CD8-positive, alpha-beta memory T cell (primary cell): Measurements from ENCODE around the gene CIB2. TPM values are rescaled to one million over a fixed set of nuclear protein-coding genes. Genes with fewer than 3 reads are reported as not detected.
A peak's percentile ranks its signal among the peaks of the same experiment; 100 is the strongest.

Experiments used
- CTCF ChIA-PET: fragments of 350-600 bp; sonication (Branson Sonifier 250); formaldehyde crosslinking; loops from one replicate; lab custom pipeline; 2021; ENCODE audit warnings: antibody characterized with exemption; lab: Charles Lee
- POLR2A ChIA-PET: fragments of 350-600 bp; sonication (Branson Sonifier 250); formaldehyde crosslinking; loops from one replicate; lab custom pipeline; 2021; ENCODE audit warnings: antibody characterized with exemption; lab: Charles Lee
- DNase-seq, 5 donors: peaks; one replicate each; pipeline versions ENCODE4 v3.0.0 to v3.0.0-alpha.2; 2020 to 2022; ENCODE audit warnings: mixed read lengths in 1 of 5
- H3K27ac ChIP-seq: one replicate; pipeline ENCODE4 v1.7.0; 2013; ENCODE audit warnings: low read depth, mild to moderate bottlenecking, low read length, moderate library complexity
- H3K27me3 ChIP-seq: 2 replicates; pipeline ENCODE4 v1.7.0; 2013; ENCODE audit warnings: low read length, mild to moderate bottlenecking; ENCODE audit not compliant: insufficient read depth, poor library complexity, severe bottlenecking
- H3K36me3 ChIP-seq: 2 replicates; pipeline ENCODE4 v1.7.0; 2013; ENCODE audit warnings: mild to moderate bottlenecking, low read length, moderate library complexity; ENCODE audit not compliant: insufficient read depth
- H3K4me1 ChIP-seq: 2 replicates; pipeline ENCODE4 v1.7.0; 2013; ENCODE audit warnings: mild to moderate bottlenecking, low read length, moderate library complexity; ENCODE audit not compliant: insufficient read depth
- H3K4me3 ChIP-seq: 2 replicates; pipeline ENCODE4 v1.7.0; 2013; ENCODE audit warnings: mild to moderate bottlenecking, low read length
- H3K9me3 ChIP-seq: 2 replicates; pipeline ENCODE4 v1.7.0; 2013; ENCODE audit warnings: mild to moderate bottlenecking, low read length
- H3K27ac Mint-ChIP-seq, 8 donors: one replicate each; pipeline ENCODE4 v1.8.0; 2020 to 2021; ENCODE audit warnings: mixed read lengths in 8 of 8, mild to moderate bottlenecking in 6 of 8, inconsistent platforms in 3 of 8, moderate library complexity in 3 of 8
- H3K27me3 Mint-ChIP-seq, 2 donors: one replicate each; pipeline ENCODE4 v1.8.0; 2020 to 2021; ENCODE audit warnings: mixed read lengths in 2 of 2, mild to moderate bottlenecking in 1 of 2, moderate library complexity in 1 of 2
- H3K36me3 Mint-ChIP-seq, 3 donors: one replicate each; pipeline ENCODE4 v1.8.0; 2020 to 2021; ENCODE audit warnings: mixed read lengths in 3 of 3, inconsistent platforms in 1 of 3, mild to moderate bottlenecking in 1 of 3
- H3K4me1 Mint-ChIP-seq, 3 donors: one replicate each; pipeline ENCODE4 v1.8.0; 2020 to 2021; ENCODE audit warnings: mixed read lengths in 3 of 3, inconsistent platforms in 1 of 3, mild to moderate bottlenecking in 1 of 3
- H3K4me3 Mint-ChIP-seq, 7 donors: one replicate each; pipeline ENCODE4 v1.8.0; 2020 to 2021; ENCODE audit warnings: mixed read lengths in 7 of 7, mild to moderate bottlenecking in 6 of 7, moderate library complexity in 4 of 7, inconsistent platforms in 2 of 7
- H3K9me3 Mint-ChIP-seq, 5 donors: one replicate each; pipeline ENCODE4 v1.8.0; 2020 to 2022; ENCODE audit warnings: mixed read lengths in 5 of 5, mild to moderate bottlenecking in 3 of 5, moderate library complexity in 2 of 5, inconsistent platforms in 1 of 5
- polyA plus RNA-seq: library from polyadenylated mRNA; unstranded; fragments of 300-500 nt; fragmentation: Illumina TruSeq; gene quantifications from one replicate; pipeline ENCODE4 v1.2.3, GENCODE V29; 2021
- total RNA-seq, 2 experiments: library from RNA; stranded (reverse); gene quantifications; one replicate each; pipeline ENCODE4 v1.2.3, GENCODE V29; 2021

The CIB2 gene
- total and polyA plus RNA-seq, 3 experiments from 2014 or later, result 2.0 to 2.3 (median 2.1) TPM

DNA sequence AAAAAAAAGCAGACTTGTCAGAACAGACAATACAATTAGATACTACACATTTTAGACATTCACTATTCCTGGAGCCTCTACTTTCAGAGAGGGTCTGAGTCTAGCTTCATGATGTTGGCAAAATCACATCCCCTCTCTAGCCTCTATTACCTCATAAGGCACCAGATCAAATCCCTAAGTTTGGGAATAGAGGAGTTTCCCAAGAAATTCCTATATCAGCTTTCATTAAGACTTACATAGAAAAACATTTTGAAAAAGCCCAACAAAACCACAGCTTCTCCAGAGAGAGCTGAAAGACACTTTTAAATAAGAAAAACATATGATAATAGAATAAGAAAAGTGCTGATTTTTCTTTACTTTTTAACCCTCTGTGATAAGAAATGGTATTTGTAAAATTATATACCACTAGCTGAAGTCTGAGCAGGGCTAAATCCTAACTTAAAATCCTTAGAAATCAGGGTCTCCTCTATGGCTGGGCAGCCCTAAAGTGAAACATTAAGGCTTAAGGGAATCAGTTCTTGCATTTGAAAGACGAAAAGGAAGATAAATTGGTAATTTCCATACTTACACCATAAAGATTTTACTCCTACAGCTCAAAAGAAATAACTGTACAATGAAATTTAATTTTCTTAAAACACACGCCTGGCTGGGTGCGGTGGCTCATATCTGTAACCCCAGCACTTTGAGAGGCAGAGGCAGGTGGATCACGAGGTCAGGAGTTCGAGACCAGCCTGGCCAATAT is 58.0 kb downstream of the CIB2 start:
- peaks cover 51 to 62% (median 55%) of the 10 kb centered on the region in 3 donors for H3K4me1 Mint-ChIP-seq
- ChIA-PET CTCF (interaction anchor here (0.8 to 3.3 kb wide), 7 partner anchors 14 to 54 kb away, joined by 3 to 15 read pairs (median 4); no protein-coding TSS in a partner anchor), POLR2A (interaction anchor here (1.2 to 3.6 kb wide), 2 partner anchors 23 to 39 kb away, joined by 3 to 9 read pairs; no protein-coding TSS in a partner anchor)
- no peaks in the 10 kb centered on the region for H3K9me3 ChIP-seq
- H3K9me3 Mint-ChIP-seq, result no peaks in the 10 kb centered on the region
- H3K4me3 ChIP-seq, result peak overlapping the region; percentile 8
- H3K4me3 Mint-ChIP-seq, result peak overlapping the region; percentile 29 to 79 (median 61)
- H3K36me3 ChIP-seq, result no peaks in the 10 kb centered on the region
- no peak overlapping the region for H3K27ac ChIP-seq
- no peaks in the 10 kb centered on the region for H3K27me3 ChIP-seq
- H3K4me1 ChIP-seq, result peaks cover 71% of the 10 kb centered on the region
- H3K27ac Mint-ChIP-seq, result peak overlapping the region; percentile 64 to 95 (median 82)
- H3K27me3 Mint-ChIP-seq, result peaks cover 0 to 1% of the 10 kb centered on the region in 2 donors
- no peak for DNase-seq
- H3K36me3 Mint-ChIP-seq, result peaks cover 0 to 21% (median 5%) of the 10 kb centered on the region in 3 donors

DNA sequence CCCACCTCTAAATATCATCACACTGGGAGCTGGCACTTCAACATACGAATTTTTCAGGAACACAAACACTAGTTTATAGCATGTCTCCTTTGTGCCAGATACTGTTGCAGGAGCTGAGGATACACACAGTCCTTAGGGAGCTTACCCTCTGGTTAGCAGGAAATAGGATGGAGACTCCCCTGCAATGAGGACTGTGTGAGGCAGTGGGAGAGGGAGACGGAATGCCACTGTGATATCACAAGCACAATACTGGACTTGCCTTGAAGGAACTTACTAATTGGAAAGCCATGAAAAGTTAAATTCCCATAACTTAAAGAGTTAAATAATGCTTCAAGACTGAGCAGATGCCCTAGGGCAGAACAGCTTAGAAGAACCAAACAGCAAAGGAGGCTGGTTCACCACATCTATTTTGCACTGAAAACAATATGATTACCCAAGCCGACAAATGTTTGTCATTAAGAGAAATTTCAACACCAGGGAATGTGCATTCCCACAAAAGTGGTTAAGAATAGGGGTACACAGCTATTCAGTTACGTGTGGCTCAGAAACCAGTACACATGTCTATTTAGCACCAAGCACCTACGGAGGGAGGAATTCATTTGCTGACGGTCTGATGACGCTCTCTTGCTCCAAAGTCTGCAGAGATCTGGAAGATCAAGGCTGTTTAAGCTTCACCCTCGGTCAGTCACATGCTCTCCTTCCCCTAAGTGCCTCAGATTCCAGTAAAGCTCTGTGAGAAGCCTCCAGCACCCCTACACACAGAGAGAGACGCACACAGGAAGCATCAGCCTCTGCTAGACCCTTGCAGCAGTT is 59.0 kb downstream of the CIB2 start:
- Histone ChIP-seq H3K27me3 (no peaks in the 10 kb centered on the region), H3K27ac (peak overlapping the region; percentile 3), H3K36me3 (no peaks in the 10 kb centered on the region), H3K9me3 (no peaks in the 10 kb centered on the region), H3K4me1 (peaks cover 75% of the 10 kb centered on the region), H3K4me3 (peak overlapping the region; percentile 8)
- peak in 2 of 5 donors; percentile 53 to 65 for DNase-seq
- Mint-ChIP-seq H3K4me1 (peaks cover 47 to 57% (median 50%) of the 10 kb centered on the region in 3 donors), H3K36me3 (peaks cover 0 to 19% (median 5%) of the 10 kb centered on the region in 3 donors), H3K4me3 (peak overlapping the region; percentile 13 to 79 (median 61)), H3K27me3 (peaks cover 0 to 1% of the 10 kb centered on the region in 2 donors), H3K9me3 (no peaks in the 10 kb centered on the region), H3K27ac (peak overlapping the region; percentile 24 to 95 (median 82))
- ChIA-PET POLR2A (interaction anchor here (1.2 to 3.6 kb wide), 2 partner anchors 22 to 38 kb away, joined by 3 to 9 read pairs; no protein-coding TSS in a partner anchor), CTCF (interaction anchor here (0.8 to 3.3 kb wide), 7 partner anchors 13 to 53 kb away, joined by 3 to 15 read pairs (median 4); no protein-coding TSS in a partner anchor)

DNA sequence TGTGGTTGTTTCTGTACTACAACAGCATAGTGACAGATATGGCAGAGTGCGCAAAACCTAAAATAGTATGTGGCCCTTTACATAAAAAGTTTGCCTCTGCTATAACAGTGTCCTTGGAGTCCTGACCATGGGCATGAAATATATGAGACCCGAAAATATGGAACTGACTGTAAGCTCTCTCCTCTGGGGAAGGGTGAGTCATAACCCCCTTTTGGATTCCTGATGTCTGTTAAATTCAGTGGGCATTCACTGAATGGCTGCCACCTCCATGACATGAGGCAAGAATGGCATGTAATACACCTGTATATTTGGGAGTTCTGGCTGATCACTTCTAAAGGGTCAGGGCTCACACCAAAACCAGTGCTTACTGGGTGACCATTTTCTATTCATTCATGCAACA is 59.9 kb downstream of the CIB2 start:
- Histone ChIP-seq H3K27ac (no peak overlapping the region), H3K9me3 (no peaks in the 10 kb centered on the region), H3K27me3 (no peaks in the 10 kb centered on the region), H3K4me1 (peaks cover 83% of the 10 kb centered on the region), H3K36me3 (no peaks in the 10 kb centered on the region), H3K4me3 (no peak overlapping the region)
- H3K27ac Mint-ChIP-seq, result peak overlapping the region; percentile 24 to 95 (median 84)
- peaks cover 0 to 1% of the 10 kb centered on the region in 2 donors for H3K27me3 Mint-ChIP-seq
- CTCF ChIA-PET, result interaction anchor here (1.5 to 5.1 kb wide), 6 partner anchors 9 to 37 kb away, joined by 4 to 31 read pairs (median 12); no protein-coding TSS in a partner anchor
- H3K36me3 Mint-ChIP-seq, result peaks cover 0 to 14% (median 5%) of the 10 kb centered on the region in 3 donors
- POLR2A ChIA-PET, result interaction anchor here (1.0 to 3.6 kb wide), 2 partner anchors 9 to 21 kb away, joined by 3 to 9 read pairs; no protein-coding TSS in a partner anchor
- peaks cover 43 to 53% (median 49%) of the 10 kb centered on the region in 3 donors for H3K4me1 Mint-ChIP-seq
- no peak for DNase-seq
- H3K4me3 Mint-ChIP-seq, result peak overlapping the region in 4 of 7 donors; percentile 16 to 73 (median 35)
- no peaks in the 10 kb centered on the region for H3K9me3 Mint-ChIP-seq

DNA sequence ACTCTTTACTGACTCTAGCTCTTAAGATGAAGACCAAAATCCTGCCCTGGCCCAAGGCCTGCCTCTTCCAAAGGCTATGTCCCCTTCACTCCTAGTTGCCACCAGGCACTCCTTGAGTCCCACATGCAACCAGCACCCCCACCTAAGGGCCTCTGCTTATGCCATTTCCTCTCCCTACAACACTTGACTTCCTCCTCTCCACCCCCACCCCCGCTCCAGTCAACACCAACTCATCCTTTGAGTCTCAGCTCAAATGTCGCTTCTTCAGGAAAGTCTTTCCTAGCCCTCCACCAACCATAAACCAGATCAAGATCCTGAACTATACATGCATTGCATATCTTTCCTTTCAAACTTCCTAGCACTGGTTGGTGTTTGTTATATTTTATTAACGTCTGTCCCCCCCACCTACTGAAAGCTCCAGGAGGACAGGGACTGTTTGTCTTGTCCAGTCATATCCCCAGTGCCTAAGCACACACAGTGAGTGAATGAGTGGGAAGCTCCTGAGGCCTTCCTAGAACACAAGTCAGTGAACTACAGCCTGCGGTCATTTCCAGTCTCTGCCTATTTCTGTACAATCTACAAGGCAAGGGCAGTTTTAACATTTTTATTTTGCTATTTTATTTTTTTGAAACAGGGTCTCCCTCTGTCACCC is 61.1 kb downstream of the CIB2 start:
- Mint-ChIP-seq H3K36me3 (peaks cover 0 to 13% (median 5%) of the 10 kb centered on the region in 3 donors), H3K4me1 (peaks cover 31 to 41% (median 37%) of the 10 kb centered on the region in 3 donors), H3K4me3 (peak overlapping the region in 4 of 7 donors; percentile 66 to 86 (median 84)), H3K9me3 (no peaks in the 10 kb centered on the region), H3K27ac (peak overlapping the region in 1 of 8 donors; percentile 95), H3K27me3 (peaks cover 0 to 1% of the 10 kb centered on the region in 2 donors)
- DNase-seq, result no peak
- Histone ChIP-seq H3K27ac (no peak overlapping the region), H3K27me3 (no peaks in the 10 kb centered on the region), H3K4me3 (peak overlapping the region; percentile 43), H3K9me3 (no peaks in the 10 kb centered on the region), H3K36me3 (no peaks in the 10 kb centered on the region), H3K4me1 (peaks cover 83% of the 10 kb centered on the region)
- CTCF ChIA-PET, result interaction anchor here (1.0 to 5.8 kb wide), 10 partner anchors 8 to 85 kb away, joined by 3 to 31 read pairs (median 4); no protein-coding TSS in a partner anchor
- POLR2A ChIA-PET, result interaction anchor here (0.5 to 3.0 kb wide), 6 partner anchors 12 to 1022 kb away, joined by 3 to 16 read pairs (median 7); no protein-coding TSS in a partner anchor

DNA sequence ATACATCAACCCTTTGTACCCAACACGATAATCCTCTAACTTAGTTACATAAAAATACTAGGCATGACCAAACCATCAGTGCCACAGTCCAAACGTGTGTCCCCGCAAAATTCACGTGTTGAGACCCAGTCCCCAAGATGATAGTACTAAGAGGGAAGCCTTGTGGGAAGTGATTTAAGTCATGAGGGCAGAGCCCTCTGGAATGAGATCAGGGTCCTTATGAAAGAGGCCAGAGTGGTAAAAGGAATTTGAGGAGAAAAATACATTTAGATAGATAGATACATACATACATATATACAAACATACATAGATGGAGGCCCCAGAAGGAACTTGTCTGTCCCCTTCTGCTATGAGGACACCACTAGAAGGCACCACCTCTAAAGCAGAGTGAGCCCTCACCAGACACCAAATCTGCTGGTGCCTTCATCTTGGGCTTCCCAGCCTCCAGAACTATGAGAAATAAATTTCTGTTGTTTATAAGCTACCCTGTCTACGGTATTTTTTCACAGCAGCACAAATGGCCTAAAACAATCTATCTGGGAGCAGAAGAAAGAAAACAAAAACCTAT is 61.7 kb downstream of the CIB2 start:
- Histone ChIP-seq H3K4me3 (peak overlapping the region; percentile 56), H3K4me1 (peaks cover 90% of the 10 kb centered on the region), H3K9me3 (no peaks in the 10 kb centered on the region), H3K27me3 (no peaks in the 10 kb centered on the region), H3K36me3 (no peaks in the 10 kb centered on the region), H3K27ac (peak overlapping the region; percentile 49)
- Mint-ChIP-seq H3K4me1 (peaks cover 27 to 35% (median 34%) of the 10 kb centered on the region in 3 donors), H3K27ac (peak overlapping the region in 1 of 8 donors; percentile 95), H3K4me3 (peak overlapping the region in 4 of 7 donors; percentile 66 to 86 (median 84)), H3K9me3 (no peaks in the 10 kb centered on the region), H3K27me3 (peaks cover 0 to 1% of the 10 kb centered on the region in 2 donors), H3K36me3 (peaks cover 0 to 11% (median 4%) of the 10 kb centered on the region in 3 donors)
- no peak for DNase-seq
- POLR2A ChIA-PET, result interaction anchor here (0.5 to 3.0 kb wide), 8 partner anchors 8 to 1021 kb away, joined by 3 to 16 read pairs (median 6); partner anchors contain the start of gene TBC1D2B
- CTCF ChIA-PET, result interaction anchor here (0.7 to 5.8 kb wide), 16 partner anchors 8 to 111 kb away, joined by 3 to 31 read pairs (median 4); no protein-coding TSS in a partner anchor

DNA sequence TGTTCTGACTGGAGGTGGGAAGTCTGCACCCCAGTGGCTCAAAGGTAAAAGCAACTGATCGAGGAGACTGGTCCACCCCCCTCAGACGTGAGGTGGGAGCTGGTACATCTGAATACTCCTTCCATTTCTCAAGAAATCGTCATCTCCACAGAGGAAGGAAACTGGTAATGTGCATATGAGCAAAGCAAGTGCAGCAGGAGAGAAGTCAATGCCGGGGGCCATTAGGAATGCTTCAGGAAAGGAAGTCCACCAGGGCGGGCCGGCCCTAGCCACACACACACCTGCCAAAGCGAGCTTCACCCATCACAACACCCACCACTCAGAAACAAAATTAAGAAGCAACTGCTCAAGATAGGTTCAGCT is 62.2 kb downstream of the CIB2 start:
- H3K27ac ChIP-seq, result peak overlapping the region; percentile 49
- ChIA-PET CTCF (interaction anchor here (0.7 to 5.8 kb wide), 13 partner anchors 9 to 110 kb away, joined by 3 to 31 read pairs (median 4); no protein-coding TSS in a partner anchor), POLR2A (interaction anchor here (0.6 to 3.0 kb wide), 10 partner anchors 9 to 39 kb away, joined by 3 to 16 read pairs (median 6); partner anchors contain the start of gene TBC1D2B)
- H3K36me3 ChIP-seq, result no peaks in the 10 kb centered on the region
- H3K27me3 ChIP-seq, result no peaks in the 10 kb centered on the region
- peaks cover 0 to 1% of the 10 kb centered on the region in 2 donors for H3K27me3 Mint-ChIP-seq
- H3K4me3 Mint-ChIP-seq, result peak overlapping the region in 4 of 7 donors; percentile 66 to 86 (median 84)
- H3K9me3 ChIP-seq, result no peaks in the 10 kb centered on the region
- peak overlapping the region; percentile 56 for H3K4me3 ChIP-seq
- DNase-seq, result no peak
- H3K27ac Mint-ChIP-seq, result peak overlapping the region in 1 of 8 donors; percentile 95
- peaks cover 23 to 30% (median 28%) of the 10 kb centered on the region in 3 donors for H3K4me1 Mint-ChIP-seq
- peaks cover 0 to 8% (median 0%) of the 10 kb centered on the region in 3 donors for H3K36me3 Mint-ChIP-seq
- no peaks in the 10 kb centered on the region for H3K9me3 Mint-ChIP-seq
- H3K4me1 ChIP-seq, result peaks cover 95% of the 10 kb centered on the region
